OCI-LY7 (cell line): ENCODE results near the gene CDC42BPG. TPM values are rescaled to one million over a fixed set of nuclear protein-coding genes. Genes with fewer than 3 reads are reported as not detected.

Experiments
- BruUV-seq: library from RNA; stranded (reverse); fragments of 400-500 nt; replicated peaks from 2 replicates; lab custom pipeline; 2021; lab: Mats Ljungman, UMichigan
- CTCF ChIA-PET: fragments of 300-600 bp; sonication (Branson Sonifier 250); formaldehyde crosslinking; loops from one replicate; lab custom pipeline; 2022; ENCODE audit warnings: antibody characterized with exemption; ENCODE audit not compliant: unreplicated experiment; lab: Charles Lee
- POLR2A ChIA-PET: fragments of 300-600 bp; sonication (Branson Sonifier 250); formaldehyde crosslinking; loops from one replicate; lab custom pipeline; 2022; ENCODE audit warnings: antibody characterized with exemption; lab: Charles Lee
- DNase-seq: peaks from one replicate; pipeline ENCODE4 v3.0.0-alpha.2; 2015; ENCODE audit warnings: low spot score
- H2AFZ ChIP-seq: fragments of 200-600 bp; sonication (generic), shearing (Covaris generic); 2 replicates; pipeline ENCODE4 v1.6.1; 2014; ENCODE audit warnings: mild to moderate bottlenecking, antibody characterized with exemption, low read length, moderate library complexity
- H3K27ac ChIP-seq: fragments of 200-600 bp; sonication (generic); 2 replicates; pipeline ENCODE4 v1.5.1; 2014; ENCODE audit warnings: mixed run types, low read depth, mild to moderate bottlenecking, moderate library complexity, low read length, inconsistent platforms; ENCODE audit not compliant: poor library complexity, severe bottlenecking
- H3K36me3 ChIP-seq: fragments of 200-600 bp; sonication (generic); 2 replicates; pipeline ENCODE4 v1.6.1; 2014; ENCODE audit warnings: mild to moderate bottlenecking, antibody characterized with exemption, low read length, moderate library complexity, mixed read lengths; ENCODE audit not compliant: insufficient read depth
- H3K4me1 ChIP-seq: fragments of 200-600 bp; sonication (generic); 2 replicates; pipeline ENCODE4 v1.5.1; 2014; ENCODE audit warnings: mild to moderate bottlenecking, low read length; ENCODE audit not compliant: insufficient read depth, poor library complexity, severe bottlenecking
- H3K4me2 ChIP-seq: fragments of 200-600 bp; sonication (generic); 2 replicates; pipeline ENCODE4 v1.6.1; 2014; ENCODE audit warnings: mild to moderate bottlenecking, low read length
- H3K4me3 ChIP-seq: fragments of 200-600 bp; sonication (generic); 2 replicates; pipeline ENCODE4 v1.5.1; 2014; ENCODE audit warnings: mild to moderate bottlenecking, low read depth, low read length; ENCODE audit not compliant: poor library complexity, severe bottlenecking
- H3K79me2 ChIP-seq: fragments of 200-600 bp; sonication (generic); 2 replicates; pipeline ENCODE4 v1.6.1; 2016; ENCODE audit warnings: low read depth, mild to moderate bottlenecking, low read length, moderate library complexity, mixed read lengths; ENCODE audit not compliant: insufficient read depth
- H3K9me2 ChIP-seq: fragments of 200-600 bp; sonication (generic); 2 replicates; pipeline ENCODE4 v1.6.1; 2016; ENCODE audit warnings: mild to moderate bottlenecking, low read length, mixed read lengths; ENCODE audit not compliant: insufficient read depth
- H3K9me3 ChIP-seq: fragments of 200-600 bp; sonication (generic); 2 replicates; pipeline ENCODE4 v1.6.1; 2014; ENCODE audit warnings: mild to moderate bottlenecking, mixed run types, low read length, mixed read lengths
- H4K20me1 ChIP-seq: fragments of 200-600 bp; sonication (generic); 2 replicates; pipeline ENCODE4 v1.6.1; 2014; ENCODE audit warnings: mild to moderate bottlenecking, antibody characterized with exemption, low read length, moderate library complexity, mixed read lengths; ENCODE audit not compliant: insufficient read depth
- CTCF ChIP-seq: fragments of 200-600 bp; sonication (generic); conservative IDR thresholded peaks from 2 replicates; pipeline ENCODE4 v1.5.1; 2014; ENCODE audit warnings: mild to moderate bottlenecking, antibody characterized with exemption, low read length, moderate library complexity, mixed read lengths
- EZH2phosphoT487 ChIP-seq: fragments of 200-600 bp; sonication (generic); IDR thresholded peaks from 2 replicates; pipeline ENCODE4 v1.6.1; 2018; ENCODE audit warnings: low read depth, borderline replicate concordance, mild to moderate bottlenecking, mixed run types, antibody characterized with exemption, low read length, moderate library complexity, mixed read lengths
- intact Hi-C: fragments of 100-400 bp; cut with micrococcal nuclease; formaldehyde crosslinking; loops from one replicate; pipeline ENCODE4 v1.10.0; 2022; ENCODE audit not compliant: unreplicated experiment
- total RNA-seq, 2 experiments: library from RNA; depleted of rRNA in 1 of 2; stranded (reverse); fragments of >200 nt in 1 of 2; shearing (Covaris generic) in 1 of 2; gene quantifications; 2 replicates each; pipeline ENCODE4 v1.2.3, GENCODE V29; 2014 to 2022

CDC42BPG gene
- total RNA-seq, 2 experiments from 2014 or later: 3.5 to 4.9 TPM

DNA sequence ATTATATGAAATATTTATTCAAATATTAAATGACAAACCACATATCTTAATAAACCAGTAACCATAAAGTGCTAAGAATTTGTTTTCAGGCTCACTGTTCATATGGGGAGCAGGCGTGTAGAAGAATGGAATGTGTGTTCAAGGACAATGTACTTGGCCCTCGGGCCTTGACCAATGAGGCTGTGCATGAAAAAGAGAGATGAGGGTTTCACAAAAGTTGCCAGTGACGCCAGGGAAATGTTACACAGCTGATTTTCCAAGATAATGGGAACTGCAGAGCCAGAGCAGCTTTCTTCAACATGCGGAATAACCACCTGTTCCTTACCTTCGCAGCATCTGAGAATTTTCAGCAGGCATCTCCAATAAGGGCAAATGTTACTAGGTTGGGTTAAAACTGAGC is 70.3 kb downstream of the CDC42BPG start:
- Histone ChIP-seq H3K4me1 (peaks cover 61% of the 10 kb centered on the region), H3K9me2 (no peaks in the 10 kb centered on the region), H2AFZ (no peak overlapping the region), H3K79me2 (peaks cover 84% of the 10 kb centered on the region), H4K20me1 (peaks cover 78% of the 10 kb centered on the region), H3K4me3 (no peak overlapping the region), H3K4me2 (peak overlapping the region; percentile 21), H3K9me3 (no peaks in the 10 kb centered on the region), H3K27ac (peak overlapping the region; percentile 84), H3K36me3 (peaks cover 84% of the 10 kb centered on the region)
- TF ChIP-seq EZH2phosphoT487 (no peak), CTCF (no peak)
- CTCF ChIA-PET: no interaction called here
- BruUV-seq: no TSS peak
- intact Hi-C loops: loop anchor here (10.0 kb wide), 1 partner anchor 341 kb away; the partner anchor contains the start of genes TM7SF2 and ZNHIT2
- POLR2A ChIA-PET: interaction anchor here (1.1 kb wide), 1 partner anchor 12 kb away, joined by 3 read pairs; no protein-coding TSS in a partner anchor
- no peak for DNase-seq

Other genes with a start within 250 kb of the CDC42BPG start
- 2.2 and 2.4 TPM in 2 replicates for gene NRXN2, start 121.5 kb downstream of the CDC42BPG start, total RNA-seq (2014; rRNA removed; shearing (Covaris generic))
- gene NRXN2, start 121.5 kb downstream of the CDC42BPG start, total RNA-seq (2022): 1.6 and 3.3 TPM in 2 replicates
- 127 and 145 TPM in 2 replicates for gene RASGRP2, start 100.5 kb downstream of the CDC42BPG start, total RNA-seq (2014; rRNA removed; shearing (Covaris generic))
- gene RASGRP2, start 100.5 kb downstream of the CDC42BPG start, total RNA-seq (2022): 195 and 205 TPM in 2 replicates
- gene PYGM, start 84.7 kb downstream of the CDC42BPG start, total RNA-seq (2014; rRNA removed; shearing (Covaris generic)): 2.2 and 10.1 TPM in 2 replicates
- gene PYGM, start 84.7 kb downstream of the CDC42BPG start, total RNA-seq (2022): 2.2 and 2.4 TPM in 2 replicates
- gene SF1, start 66.1 kb downstream of the CDC42BPG start, total RNA-seq (2014; rRNA removed; shearing (Covaris generic)): 247 and 261 TPM in 2 replicates
- 535 TPM in 2 replicates for gene SF1, start 66.1 kb downstream of the CDC42BPG start, total RNA-seq (2022)
- gene MAP4K2, start 41.4 kb downstream of the CDC42BPG start, total RNA-seq (2014; rRNA removed; shearing (Covaris generic)): 109 and 115 TPM in 2 replicates
- 110 and 122 TPM in 2 replicates for gene MAP4K2, start 41.4 kb downstream of the CDC42BPG start, total RNA-seq (2022)
- 29.8 and 44.4 TPM in 2 replicates for gene MEN1, start 34.1 kb downstream of the CDC42BPG start, total RNA-seq (2014; rRNA removed; shearing (Covaris generic))
- 71.6 and 72.4 TPM in 2 replicates for gene MEN1, start 34.1 kb downstream of the CDC42BPG start, total RNA-seq (2022)
- 101 and 107 TPM in 2 replicates for gene EHD1, start 34.0 kb upstream of the CDC42BPG start, total RNA-seq (2014; rRNA removed; shearing (Covaris generic))
- 153 and 177 TPM in 2 replicates for gene EHD1, start 34.0 kb upstream of the CDC42BPG start, total RNA-seq (2022)
- 18.1 and 29.0 TPM in 2 replicates for gene ATG2A, start 72.6 kb upstream of the CDC42BPG start, total RNA-seq (2014; rRNA removed; shearing (Covaris generic))
- 28.2 and 28.7 TPM in 2 replicates for gene ATG2A, start 72.6 kb upstream of the CDC42BPG start, total RNA-seq (2022)
- 8.6 and 8.8 TPM in 2 replicates for gene PPP2R5B, start 80.0 kb upstream of the CDC42BPG start, total RNA-seq (2014; rRNA removed; shearing (Covaris generic))
- gene PPP2R5B, start 80.0 kb upstream of the CDC42BPG start, total RNA-seq (2022): 13.3 and 16.2 TPM in 2 replicates
- not detected in 2 replicates for gene GPHA2, start 91.2 kb upstream of the CDC42BPG start, total RNA-seq (2014; rRNA removed; shearing (Covaris generic))
- not detected in 2 replicates for gene GPHA2, start 91.2 kb upstream of the CDC42BPG start, total RNA-seq (2022)
- gene MAJIN, start 127.5 kb upstream of the CDC42BPG start, total RNA-seq (2014; rRNA removed; shearing (Covaris generic)): not detected in 2 replicates
- gene MAJIN, start 127.5 kb upstream of the CDC42BPG start, total RNA-seq (2022): not detected in 2 replicates
- 0.33 and 0.79 TPM in 2 replicates for gene BATF2, start 152.3 kb upstream of the CDC42BPG start, total RNA-seq (2014; rRNA removed; shearing (Covaris generic))
- 0.61 and 0.70 TPM in 2 replicates for gene BATF2, start 152.3 kb upstream of the CDC42BPG start, total RNA-seq (2022)
- 113 and 130 TPM in 2 replicates for gene ARL2, start 169.5 kb upstream of the CDC42BPG start, total RNA-seq (2014; rRNA removed; shearing (Covaris generic))
- 95.9 and 102 TPM in 2 replicates for gene ARL2, start 169.5 kb upstream of the CDC42BPG start, total RNA-seq (2022)
- 25.9 and 31.6 TPM in 2 replicates for gene SNX15, start 182.8 kb upstream of the CDC42BPG start, total RNA-seq (2014; rRNA removed; shearing (Covaris generic))
- 28.3 and 33.6 TPM in 2 replicates for gene SNX15, start 182.8 kb upstream of the CDC42BPG start, total RNA-seq (2022)
- gene SAC3D1, start 196.6 kb upstream of the CDC42BPG start, total RNA-seq (2014; rRNA removed; shearing (Covaris generic)): 23.3 and 28.2 TPM in 2 replicates
- 32.5 and 32.7 TPM in 2 replicates for gene SAC3D1, start 196.6 kb upstream of the CDC42BPG start, total RNA-seq (2022)
- 2.7 and 7.1 TPM in 2 replicates for gene NAALADL1, start 213.9 kb upstream of the CDC42BPG start, total RNA-seq (2014; rRNA removed; shearing (Covaris generic))
- 3.9 and 4.6 TPM in 2 replicates for gene NAALADL1, start 213.9 kb upstream of the CDC42BPG start, total RNA-seq (2022)
- gene CDCA5, start 239.4 kb upstream of the CDC42BPG start, total RNA-seq (2014; rRNA removed; shearing (Covaris generic)): 119 and 135 TPM in 2 replicates
- gene CDCA5, start 239.4 kb upstream of the CDC42BPG start, total RNA-seq (2022): 151 and 153 TPM in 2 replicates
- 39.5 and 43.9 TPM in 2 replicates for gene ZFPL1, start 239.6 kb upstream of the CDC42BPG start, total RNA-seq (2014; rRNA removed; shearing (Covaris generic))
- gene ZFPL1, start 239.6 kb upstream of the CDC42BPG start, total RNA-seq (2022): 38.4 and 42.6 TPM in 2 replicates